ENCODE measurements around the gene TP53TG3E.
"Not testable (repeated sequence)": the region's sequence is repeated elsewhere in the genome, so short reads cannot be mapped to it uniquely, and the experiment has no call there.

TP53TG3E gene, protein sequence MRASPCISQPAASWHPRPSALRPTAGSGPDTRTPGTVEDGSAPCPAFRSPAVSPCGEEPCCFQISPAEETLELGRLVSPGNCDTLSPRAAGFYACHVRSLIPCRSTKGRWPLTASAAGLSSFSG

DNA sequence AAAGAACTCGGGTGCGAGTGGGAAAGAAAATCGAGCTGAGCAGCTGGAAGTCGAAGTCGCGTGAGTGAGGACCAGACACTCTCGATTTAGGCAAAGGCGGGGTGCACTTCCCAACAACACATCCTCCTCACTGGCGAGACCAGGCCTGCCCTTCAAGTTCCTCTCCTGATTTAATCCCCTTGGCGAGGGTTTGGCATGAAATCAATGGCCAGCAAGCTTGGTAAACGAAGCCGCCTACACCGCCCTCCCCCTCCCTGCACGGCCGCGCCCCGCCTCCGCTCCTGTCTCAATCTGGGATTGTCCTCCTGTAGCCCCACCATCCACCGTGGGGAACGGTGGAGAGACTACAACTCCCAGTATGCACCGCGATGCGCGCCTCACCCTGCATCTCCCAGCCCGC, at the start of gene TP53TG3E:
TSS of gene TP53TG3E (plus strand) at position 301 of the 400 bp plus-strand sequence. CDS start at position 369, 68 bp downstream.
- not testable (repeated sequence) for FAIRE-seq

DNA sequence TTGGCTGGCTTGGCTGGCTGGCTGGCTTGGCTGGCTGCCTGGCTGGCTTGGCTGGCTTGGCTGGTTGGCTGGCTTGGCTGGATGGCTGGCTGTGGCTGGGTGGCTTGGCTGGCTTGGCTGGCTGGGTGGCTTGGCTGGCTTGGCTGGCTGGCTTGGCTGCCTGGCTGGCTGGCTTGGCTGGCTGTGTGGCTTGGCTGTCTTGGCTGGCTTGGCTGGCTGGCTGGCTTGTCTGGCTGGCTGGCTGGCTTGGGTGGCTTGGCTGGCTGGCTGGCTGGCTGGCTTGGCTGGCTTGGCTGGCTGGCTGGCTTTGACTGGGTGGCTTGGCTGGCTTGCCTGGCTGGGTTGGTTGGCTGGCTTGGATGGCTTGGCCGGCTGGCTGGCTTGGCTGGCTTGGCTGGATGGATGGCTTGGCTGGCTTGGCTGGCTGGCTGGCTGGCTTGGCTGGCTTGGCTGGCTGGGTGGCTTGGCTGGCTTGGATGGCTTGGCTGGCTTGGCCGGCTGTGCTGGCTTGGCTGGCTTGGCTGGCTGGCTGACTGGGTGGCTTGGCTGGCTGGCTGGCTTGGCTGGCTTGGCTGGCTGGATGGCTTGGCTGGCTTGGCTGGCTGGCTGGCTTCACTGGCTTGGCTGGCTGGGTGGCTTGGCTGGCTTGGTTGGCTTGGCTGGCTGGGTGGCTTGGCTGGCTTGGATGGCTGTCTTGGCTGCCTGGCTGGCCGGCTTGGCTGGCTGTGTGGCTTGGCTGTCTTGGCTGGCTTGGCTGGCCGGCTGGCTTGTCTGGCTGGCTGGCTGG, 32.3 kb downstream of the TP53TG3E start:
- FAIRE-seq: not testable (repeated sequence)

DNA sequence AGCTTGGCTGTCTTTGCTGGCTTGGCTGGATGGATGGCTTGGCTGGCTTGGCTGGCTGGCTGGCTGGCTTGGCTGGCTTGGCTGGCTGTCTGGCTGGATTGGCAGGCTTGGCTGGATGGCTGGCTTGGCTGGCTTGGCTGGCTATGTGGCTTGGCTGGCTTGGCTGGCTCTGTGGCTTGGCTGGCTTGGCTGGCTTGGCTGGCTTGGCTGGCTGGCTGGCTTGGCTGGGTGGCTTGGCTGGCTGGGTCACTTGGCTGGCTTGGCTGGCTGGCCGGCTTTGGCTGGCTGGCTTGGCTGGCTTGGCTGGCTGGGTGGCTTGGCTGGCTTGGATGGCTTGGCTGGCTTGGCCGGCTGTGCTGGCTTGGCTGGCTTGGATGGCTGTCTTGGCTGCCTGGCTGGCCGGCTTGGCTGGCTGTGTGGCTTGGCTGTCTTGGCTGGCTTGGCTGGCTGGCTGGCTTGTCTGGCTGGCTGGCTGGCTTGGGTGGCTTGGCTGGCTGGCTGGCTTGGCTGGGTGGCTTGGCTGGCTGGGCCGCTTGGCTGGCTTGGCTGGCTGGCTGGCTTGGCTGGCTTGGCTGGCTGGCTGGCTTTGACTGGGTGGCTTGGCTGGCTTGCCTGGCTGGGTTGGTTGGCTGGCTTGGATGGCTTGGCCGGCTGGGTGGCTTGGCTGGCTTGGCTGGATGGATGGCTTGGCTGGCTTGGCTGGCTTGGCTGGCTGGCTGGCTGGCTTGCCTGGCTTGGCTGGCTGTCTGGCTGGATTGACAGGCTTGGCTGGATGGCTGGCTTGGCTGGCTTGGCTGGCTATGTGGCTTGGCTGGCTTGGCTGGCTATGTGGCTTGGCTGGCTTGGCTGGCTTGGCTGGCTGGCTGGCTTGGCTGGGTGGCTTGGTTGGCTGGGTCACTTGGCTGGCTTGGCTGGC, 33.8 kb downstream of the TP53TG3E start:
- not testable (repeated sequence) for FAIRE-seq

DNA sequence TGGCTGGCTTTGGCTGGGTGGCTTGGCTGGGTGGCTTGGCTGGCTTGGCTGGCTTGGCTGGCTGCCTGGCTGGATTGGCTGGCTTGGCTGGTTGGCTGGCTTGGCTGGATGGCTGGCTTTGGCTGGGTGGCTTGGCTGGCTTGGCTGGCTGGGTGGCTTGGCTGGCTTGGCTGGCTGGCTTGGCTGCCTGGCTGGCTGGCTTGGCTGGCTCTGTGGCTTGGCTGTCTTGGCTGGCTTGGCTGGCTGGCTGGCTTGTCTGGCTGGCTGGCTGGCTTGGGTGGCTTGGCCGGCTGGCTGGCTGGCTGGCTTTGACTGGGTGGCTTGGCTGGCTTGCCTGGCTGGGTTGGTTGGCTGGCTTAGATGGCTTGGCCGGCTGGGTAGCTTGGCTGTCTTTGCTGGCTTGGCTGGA, 34.4 kb downstream of the TP53TG3E start:
- not testable (repeated sequence) for FAIRE-seq

DNA sequence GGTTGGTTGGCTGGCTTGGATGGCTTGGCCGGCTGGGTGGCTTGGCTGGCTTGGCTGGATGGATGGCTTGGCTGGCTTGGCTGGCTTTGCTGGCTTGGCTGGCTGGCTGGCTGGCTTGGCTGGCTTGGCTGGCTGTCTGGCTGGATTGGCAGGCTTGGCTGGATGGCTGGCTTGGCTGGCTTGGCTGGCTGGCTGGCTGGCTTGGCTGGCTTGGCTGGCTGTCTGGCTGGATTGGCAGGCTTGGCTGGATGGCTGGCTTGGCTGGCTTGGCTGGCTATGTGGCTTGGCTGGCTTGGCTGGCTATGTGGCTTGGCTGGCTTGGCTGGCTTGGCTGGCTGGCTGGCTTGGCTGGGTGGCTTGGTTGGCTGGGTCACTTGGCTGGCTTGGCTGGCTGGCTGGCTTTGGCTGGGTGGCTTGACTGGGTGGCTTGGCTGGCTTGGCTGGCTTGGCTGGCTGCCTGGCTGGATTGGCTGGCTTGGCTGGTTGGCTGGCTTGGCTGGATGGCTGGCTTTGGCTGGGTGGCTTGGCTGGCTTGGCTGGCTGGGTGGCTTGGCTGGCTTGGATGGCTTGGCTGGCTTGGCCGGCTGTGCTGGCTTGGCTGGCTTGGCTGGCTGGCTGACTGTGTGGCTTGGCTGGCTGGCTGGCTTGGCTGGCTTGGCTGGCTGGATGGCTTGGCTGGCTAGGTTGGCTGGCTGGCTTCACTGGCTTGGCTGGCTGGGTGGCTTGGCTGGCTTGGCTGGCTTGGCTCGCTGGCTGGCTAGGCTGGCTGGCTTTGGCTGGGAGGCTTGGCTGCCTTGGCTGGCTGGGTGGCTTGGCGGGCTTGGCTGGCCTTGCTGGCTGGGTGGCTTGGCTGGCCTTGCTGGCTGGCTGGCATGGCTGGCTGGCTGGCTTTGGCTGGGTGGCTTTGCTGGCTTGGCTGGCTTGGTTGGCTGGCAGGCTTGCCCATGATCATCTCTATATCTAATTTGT, 35.3 kb downstream of the TP53TG3E start:
- FAIRE-seq: not testable (repeated sequence)

Measured in A204.1 (cell line).